Gastroesophageal sphincter (tissue), 3 donors: ENCODE measurements around the gene STT3B.

ENCODE experiments used
- POLR2A ChIP-seq, 2 donors: fragments of 450-650 bp; IDR thresholded peaks; one replicate each; pipeline ENCODE4 v1.6.1; 2017; ENCODE audit warnings: antibody characterized with exemption in 2 of 2, mild to moderate bottlenecking in 2 of 2, moderate library complexity in 1 of 2
- TF ChIP-seq, protein P1 (sequence below), 4 experiments: fragments of 200-600 bp in 2 of 4; fragments of 450-650 bp in 2 of 4; sonication (generic) in 1 of 4; IDR thresholded peaks; one replicate each; pipeline ENCODE4 v1.5.1; 2017 to 2019; ENCODE audit warnings: antibody characterized with exemption in 4 of 4, mild to moderate bottlenecking in 2 of 4, moderate library complexity in 2 of 4

DNA sequence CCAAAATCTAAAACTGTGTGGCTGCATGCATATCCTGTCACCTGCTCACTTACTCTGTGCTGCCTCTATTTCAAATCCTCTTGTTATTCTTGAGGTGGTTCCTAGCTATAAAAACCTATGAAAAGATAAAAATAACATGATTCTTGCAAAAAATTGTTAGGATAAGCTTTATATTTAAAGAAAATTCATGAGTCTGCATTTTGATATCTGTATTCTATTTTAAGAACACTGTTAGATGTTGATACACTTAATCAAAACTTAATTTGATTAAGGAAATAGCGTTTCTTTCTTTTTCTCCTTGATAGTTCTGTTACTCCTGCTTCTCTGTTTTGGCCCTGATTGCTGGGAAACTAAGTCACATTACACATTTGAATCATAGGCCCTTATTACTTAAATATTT is 22.5 kb downstream of the STT3B start:
- TF ChIP-seq POLR2A (IDR thresholded peaks at IDR 0.05), result no peak
- TF ChIP-seq, protein P1, sequence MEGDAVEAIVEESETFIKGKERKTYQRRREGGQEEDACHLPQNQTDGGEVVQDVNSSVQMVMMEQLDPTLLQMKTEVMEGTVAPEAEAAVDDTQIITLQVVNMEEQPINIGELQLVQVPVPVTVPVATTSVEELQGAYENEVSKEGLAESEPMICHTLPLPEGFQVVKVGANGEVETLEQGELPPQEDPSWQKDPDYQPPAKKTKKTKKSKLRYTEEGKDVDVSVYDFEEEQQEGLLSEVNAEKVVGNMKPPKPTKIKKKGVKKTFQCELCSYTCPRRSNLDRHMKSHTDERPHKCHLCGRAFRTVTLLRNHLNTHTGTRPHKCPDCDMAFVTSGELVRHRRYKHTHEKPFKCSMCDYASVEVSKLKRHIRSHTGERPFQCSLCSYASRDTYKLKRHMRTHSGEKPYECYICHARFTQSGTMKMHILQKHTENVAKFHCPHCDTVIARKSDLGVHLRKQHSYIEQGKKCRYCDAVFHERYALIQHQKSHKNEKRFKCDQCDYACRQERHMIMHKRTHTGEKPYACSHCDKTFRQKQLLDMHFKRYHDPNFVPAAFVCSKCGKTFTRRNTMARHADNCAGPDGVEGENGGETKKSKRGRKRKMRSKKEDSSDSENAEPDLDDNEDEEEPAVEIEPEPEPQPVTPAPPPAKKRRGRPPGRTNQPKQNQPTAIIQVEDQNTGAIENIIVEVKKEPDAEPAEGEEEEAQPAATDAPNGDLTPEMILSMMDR (IDR thresholded peaks at IDR 0.05), result no peak
